GM19025 (cell line): ENCODE results near the gene TTLL12.

ENCODE experiments used
- ATAC-seq: cut with Tn5 transposase; IDR thresholded peaks from one replicate; pipeline ENCODE4 v1.9.1; 2021; ENCODE audit warnings: mild to moderate bottlenecking, low read depth, moderate library complexity; ENCODE audit not compliant: unreplicated experiment

TTLL12 gene

GRCh38 chr22:43200555-43200954 is 13.6 kb upstream of the TTLL12 start:
- ATAC-seq: no peak

GRCh38 chr22:43200031-43200430 is 13.1 kb upstream of the TTLL12 start:
- no peak for ATAC-seq

GRCh38 chr22:43199541-43199940 is 12.6 kb upstream of the TTLL12 start:
- ATAC-seq: no peak

GRCh38 chr22:43198936-43199335 is 12.0 kb upstream of the TTLL12 start:
- ATAC-seq: no peak

- ATAC-seq: no peak
These were observed 11.2 kb upstream of the TTLL12 start for GRCh38 chr22:43198126-43198525.

GRCh38 chr22:43197271-43197941 is 10.5 kb upstream of the TTLL12 start:
- no peak for ATAC-seq

- ATAC-seq: no peak
These were observed 4.9 kb upstream of the TTLL12 start for GRCh38 chr22:43191831-43192230.

GRCh38 chr22:43188829-43189545 is 2.1 kb upstream of the TTLL12 start:
- ATAC-seq: no peak

GRCh38 chr22:43187171-43188099 is 501 bp upstream of the TTLL12 start:
- peak; percentile 81 for ATAC-seq

- ATAC-seq: no peak
These were observed 1.1 kb downstream of the TTLL12 start for GRCh38 chr22:43185860-43186261.

GRCh38 chr22:43183496-43184277 is 3.2 kb downstream of the TTLL12 start:
- no peak for ATAC-seq

- no peak for ATAC-seq
These were observed 4.2 kb downstream of the TTLL12 start for GRCh38 chr22:43182726-43183125.

GRCh38 chr22:43182118-43182517 is 4.8 kb downstream of the TTLL12 start:
- ATAC-seq: no peak

- ATAC-seq: no peak
These were observed 5.4 kb downstream of the TTLL12 start for GRCh38 chr22:43181321-43182076.

- no peak for ATAC-seq
These were observed 6.3 kb downstream of the TTLL12 start for GRCh38 chr22:43180670-43181069.

GRCh38 chr22:43179911-43180195 is 7.1 kb downstream of the TTLL12 start:
- ATAC-seq: no peak

- no peak for ATAC-seq
These were observed 7.6 kb downstream of the TTLL12 start for GRCh38 chr22:43179146-43179910.

- no peak for ATAC-seq
These were observed 9.5 kb downstream of the TTLL12 start for GRCh38 chr22:43177479-43177878.

GRCh38 chr22:43176090-43176489 is 10.8 kb downstream of the TTLL12 start:
- no peak for ATAC-seq
